HG02678 (cell line): ENCODE measurements around the gene CRB2.

ENCODE experiments used
- ATAC-seq: cut with Tn5 transposase; IDR thresholded peaks from one replicate; pipeline ENCODE4 v1.9.1; 2021; ENCODE audit warnings: mild to moderate bottlenecking, moderate library complexity; ENCODE audit not compliant: unreplicated experiment

The CRB2 gene

GRCh38 chr9:123355761-123356431, at the start of gene CRB2:
Gene CRB2 (plus strand): TSS chr9:123356197. CDS start chr9:123356261, 64 bp downstream.
- no peak for ATAC-seq

DNA sequence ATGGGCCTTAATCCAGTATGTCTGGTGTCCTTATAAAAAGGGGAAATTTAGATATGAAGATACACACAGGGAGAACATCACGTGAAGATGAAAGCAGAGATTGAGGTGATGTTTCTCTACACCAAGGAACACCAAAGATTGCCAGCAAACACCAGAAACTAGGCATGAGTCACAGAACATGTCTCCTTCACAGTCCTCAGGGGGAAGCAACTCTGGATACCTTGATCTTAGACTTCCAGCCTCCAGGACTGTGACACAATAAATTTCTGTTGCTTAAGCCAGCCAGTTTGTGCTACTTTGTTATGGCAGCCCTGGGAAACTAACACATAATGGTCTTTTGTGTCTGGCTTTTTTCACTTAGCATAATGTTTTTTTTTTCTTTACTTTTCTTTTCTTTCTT, 46.4 kb upstream of the CRB2 start:
- ATAC-seq = no peak

GRCh38 chr9:123310551-123311249, 45.3 kb upstream of the CRB2 start:
- no peak for ATAC-seq

DNA sequence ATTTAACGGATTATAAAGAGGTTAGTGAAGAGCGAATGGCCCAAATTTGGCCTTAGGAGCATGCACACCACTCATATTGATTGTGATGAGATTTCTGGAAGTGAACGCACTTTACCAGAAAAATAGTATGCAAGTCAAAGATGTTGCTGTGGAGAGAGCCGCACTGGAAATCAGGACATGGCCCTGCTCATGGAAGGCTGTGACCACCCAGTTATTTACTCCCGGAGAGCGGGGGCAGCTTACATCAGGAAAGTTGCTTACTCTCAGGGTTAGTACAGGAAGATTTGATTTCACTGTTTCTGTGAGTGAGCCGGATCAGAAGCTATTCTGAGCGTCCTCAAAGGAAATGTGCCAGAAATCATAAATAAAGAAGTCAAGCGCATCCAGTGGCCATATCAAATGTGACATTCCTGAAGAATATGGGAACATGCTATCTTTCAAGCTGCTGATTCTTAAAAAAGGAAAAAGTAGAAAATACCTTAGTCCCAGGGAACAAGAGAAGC, 44.7 kb upstream of the CRB2 start:
- ATAC-seq = no peak

- no peak for ATAC-seq
Observed at GRCh38 chr9:123312306-123312877, 43.6 kb upstream of the CRB2 start.

- no peak for ATAC-seq
Observed at GRCh38 chr9:123314617-123315016, 41.4 kb upstream of the CRB2 start.

GRCh38 chr9:123315635-123316034, 40.4 kb upstream of the CRB2 start:
- no peak for ATAC-seq

DNA sequence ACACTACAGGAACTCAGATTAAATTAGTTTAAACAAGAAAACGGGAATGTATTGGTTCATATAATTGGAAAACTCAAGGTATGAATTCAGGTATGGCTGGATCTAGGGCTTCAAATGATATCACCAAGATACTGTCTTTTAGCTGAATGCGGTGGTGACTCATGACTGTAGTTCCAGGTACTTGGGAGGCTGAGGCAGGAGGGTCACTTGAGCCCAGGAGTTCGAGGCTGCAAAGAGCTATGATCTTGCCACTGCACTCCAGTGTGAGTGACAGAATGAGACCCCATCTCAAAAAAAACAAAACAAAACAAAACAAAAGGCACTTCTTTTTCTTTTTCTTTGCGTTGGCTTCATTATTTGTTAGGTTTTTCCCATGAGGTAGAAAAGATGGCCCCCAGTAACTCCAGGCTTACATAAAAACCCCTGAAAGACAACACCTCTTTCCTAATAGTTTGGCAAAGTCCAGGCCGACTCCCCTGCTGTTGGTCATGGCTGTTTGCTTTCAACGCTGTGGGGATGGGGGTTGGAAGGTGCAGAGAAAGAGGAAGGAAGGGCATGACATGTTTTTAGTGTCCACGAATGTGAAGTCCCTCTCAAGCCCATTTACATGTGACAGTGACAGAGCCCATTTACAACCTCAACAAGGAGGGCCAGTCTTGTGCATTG, 39.8 kb upstream of the CRB2 start:
- no peak for ATAC-seq

- peak; percentile 65 for ATAC-seq
Observed at GRCh38 chr9:123318202-123318601, 37.8 kb upstream of the CRB2 start.

GRCh38 chr9:123318961-123319421, 37.0 kb upstream of the CRB2 start:
- no peak for ATAC-seq

GRCh38 chr9:123319541-123320339, 36.3 kb upstream of the CRB2 start:
- no peak for ATAC-seq

DNA sequence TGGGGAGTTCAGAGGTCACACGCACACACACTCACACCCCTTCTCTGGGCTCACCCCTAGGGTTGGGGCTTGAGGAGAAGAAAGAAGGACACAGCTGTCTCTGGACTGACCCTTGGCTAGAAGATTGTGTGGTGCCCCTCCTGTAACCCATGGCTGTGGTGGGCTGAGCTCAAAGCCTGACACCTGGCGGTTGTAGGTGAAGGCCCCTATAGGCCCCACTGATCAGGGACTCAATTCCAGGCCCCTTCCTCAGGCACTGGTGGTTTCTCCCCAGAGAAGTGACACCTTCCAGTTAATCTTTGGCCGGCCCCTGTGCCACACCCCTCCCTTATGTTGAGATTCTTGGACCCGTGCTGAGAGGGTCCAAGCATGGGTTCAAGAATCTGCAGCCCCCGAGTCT, 35.2 kb upstream of the CRB2 start:
- ATAC-seq = no peak

DNA sequence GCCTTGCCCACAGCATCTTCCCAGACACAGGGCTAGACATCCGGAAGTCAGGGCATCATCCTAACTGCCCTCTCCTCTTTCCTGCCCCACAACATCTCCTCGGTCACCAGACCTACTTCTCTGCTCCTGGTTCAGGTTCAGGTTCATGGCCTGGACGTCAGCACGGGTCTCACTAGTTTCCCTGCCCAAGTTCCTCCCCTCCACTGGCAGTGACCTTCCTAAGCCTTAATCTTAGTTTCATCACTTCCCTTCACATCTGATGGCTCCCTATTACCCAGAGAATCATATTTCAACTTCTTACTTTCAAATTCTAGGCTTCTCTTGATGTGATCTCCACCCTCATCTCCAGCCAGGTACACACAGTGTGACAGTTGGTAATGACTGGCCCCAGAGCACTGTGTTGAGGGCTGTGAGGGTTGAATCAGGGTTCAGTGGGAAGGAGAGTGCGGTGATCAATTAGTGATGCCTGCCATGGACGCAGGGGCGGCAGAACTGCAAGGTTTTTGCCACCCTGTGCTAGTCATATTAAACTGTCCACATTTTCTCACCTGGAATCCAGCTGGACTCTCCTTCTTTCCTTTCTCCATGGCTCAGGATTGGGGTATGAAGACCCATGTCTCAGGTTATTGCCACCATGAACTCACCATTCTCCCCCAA, 34.3 kb upstream of the CRB2 start:
- ATAC-seq = no peak

DNA sequence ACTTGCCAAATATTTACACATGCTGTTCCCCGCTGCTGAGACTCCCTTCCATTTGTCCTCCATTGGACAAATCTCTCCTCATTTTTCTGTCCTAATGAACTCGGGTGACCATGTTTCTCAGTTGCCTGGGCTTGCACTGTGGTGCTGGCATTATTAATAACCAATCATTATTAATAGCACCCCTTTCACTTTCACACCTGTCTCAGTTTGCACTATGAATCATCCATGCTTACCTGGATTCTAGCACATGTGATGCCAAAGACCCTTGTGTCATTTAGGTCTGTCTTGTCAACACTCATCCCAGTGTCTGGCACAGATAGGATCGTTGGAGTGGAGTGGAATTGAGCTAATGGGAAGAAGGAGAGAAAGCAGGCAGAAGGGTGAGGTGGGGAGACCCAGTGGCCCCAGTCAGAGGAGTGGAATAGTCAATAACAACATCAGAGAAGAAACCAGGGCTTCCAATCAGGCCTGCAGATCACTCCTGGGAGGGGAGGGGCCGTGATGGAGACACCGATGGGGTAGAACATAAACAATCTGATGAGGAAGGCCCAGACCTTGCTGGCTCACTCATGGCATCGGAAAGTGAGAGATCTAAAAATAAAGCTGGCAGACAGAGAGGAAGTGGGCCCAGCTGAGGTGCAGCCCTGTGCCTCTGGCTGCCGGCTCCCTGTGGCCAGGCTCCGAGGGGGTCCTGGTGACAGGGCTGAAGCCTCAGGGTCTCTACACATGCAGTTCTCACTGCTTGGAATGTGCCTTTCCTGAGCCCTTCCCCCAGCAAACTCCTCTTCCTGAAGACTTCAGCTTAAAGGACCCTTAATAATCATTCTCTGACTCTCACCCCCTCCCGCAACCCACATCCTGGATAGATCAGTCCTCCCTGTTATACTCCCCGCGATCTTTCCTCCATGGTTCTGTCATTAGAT, 33.5 kb upstream of the CRB2 start:
- peak; percentile 65 for ATAC-seq

GRCh38 chr9:123323196-123324013, 32.6 kb upstream of the CRB2 start:
- no peak for ATAC-seq

- no peak for ATAC-seq
Observed at GRCh38 chr9:123324767-123325183, 31.2 kb upstream of the CRB2 start.

DNA sequence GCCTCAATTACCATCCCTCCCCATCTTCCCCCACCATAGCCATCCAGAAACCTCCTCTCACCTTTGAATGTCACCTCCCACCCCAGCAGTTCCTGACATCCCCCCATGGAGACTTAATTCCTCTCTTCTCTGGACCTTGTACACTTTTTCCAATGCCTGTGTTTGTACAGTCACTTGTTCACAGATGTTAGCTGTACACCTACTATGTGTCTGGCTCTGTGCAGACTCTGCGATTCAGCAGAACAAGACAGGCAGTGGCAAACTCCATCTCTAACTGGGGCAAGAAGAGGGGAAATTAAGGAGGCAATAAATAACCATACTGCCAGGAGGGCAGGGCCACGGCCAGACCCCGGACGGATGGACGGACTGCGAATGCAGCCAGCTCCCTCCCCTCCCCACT, 29.8 kb upstream of the CRB2 start:
- ATAC-seq = no peak

- peak; percentile 56 for ATAC-seq
Observed at GRCh38 chr9:123326662-123327093, 29.3 kb upstream of the CRB2 start.
